ENCODE results near the gene BRD3OS.

DNA sequence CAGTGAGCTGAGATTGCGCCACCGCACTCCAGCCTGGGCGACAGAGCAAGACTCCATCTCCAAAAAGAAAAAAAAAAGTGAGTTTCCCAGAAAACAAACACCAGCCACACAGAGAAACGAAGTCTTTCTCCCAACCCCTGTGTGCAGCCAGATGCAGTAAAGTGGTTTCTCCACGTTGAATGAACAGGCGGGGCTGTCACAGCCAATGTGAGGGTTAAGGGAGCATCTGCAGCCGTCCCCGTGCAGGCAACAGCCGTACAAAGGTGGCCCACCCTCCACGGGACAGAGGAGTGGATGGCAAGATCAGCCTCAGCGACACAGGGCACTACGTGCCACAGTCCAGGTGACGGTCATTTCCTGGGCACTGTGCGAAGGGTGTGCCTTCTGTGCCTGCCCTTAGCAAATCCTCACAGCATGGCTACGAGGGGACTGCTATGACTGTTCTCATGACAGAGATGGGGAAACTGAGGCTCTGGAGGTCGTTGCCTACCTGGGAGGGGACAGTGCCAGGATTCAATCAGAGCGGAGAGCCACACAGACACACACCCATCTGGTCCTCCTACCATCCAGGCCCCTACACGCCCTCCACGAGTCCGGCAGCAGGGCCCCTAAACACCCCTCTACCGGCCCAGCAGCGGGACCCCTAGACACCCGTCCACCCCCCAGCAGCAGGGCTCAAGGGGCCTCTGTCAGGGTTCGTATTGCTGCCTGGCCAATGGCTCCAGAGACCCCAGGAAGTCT lies 35.5 kb upstream of the BRD3OS start:
- TF ChIP-seq, protein P1, sequence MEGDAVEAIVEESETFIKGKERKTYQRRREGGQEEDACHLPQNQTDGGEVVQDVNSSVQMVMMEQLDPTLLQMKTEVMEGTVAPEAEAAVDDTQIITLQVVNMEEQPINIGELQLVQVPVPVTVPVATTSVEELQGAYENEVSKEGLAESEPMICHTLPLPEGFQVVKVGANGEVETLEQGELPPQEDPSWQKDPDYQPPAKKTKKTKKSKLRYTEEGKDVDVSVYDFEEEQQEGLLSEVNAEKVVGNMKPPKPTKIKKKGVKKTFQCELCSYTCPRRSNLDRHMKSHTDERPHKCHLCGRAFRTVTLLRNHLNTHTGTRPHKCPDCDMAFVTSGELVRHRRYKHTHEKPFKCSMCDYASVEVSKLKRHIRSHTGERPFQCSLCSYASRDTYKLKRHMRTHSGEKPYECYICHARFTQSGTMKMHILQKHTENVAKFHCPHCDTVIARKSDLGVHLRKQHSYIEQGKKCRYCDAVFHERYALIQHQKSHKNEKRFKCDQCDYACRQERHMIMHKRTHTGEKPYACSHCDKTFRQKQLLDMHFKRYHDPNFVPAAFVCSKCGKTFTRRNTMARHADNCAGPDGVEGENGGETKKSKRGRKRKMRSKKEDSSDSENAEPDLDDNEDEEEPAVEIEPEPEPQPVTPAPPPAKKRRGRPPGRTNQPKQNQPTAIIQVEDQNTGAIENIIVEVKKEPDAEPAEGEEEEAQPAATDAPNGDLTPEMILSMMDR (IDR thresholded peaks at IDR 0.05) = no peak
- TF ChIP-seq ZFX (IDR thresholded peaks at IDR 0.05; ENCODE audit: borderline replicate concordance) = no peak

Measured in 22Rv1 (cell line).